Parathyroid adenoma (tissue), 2 donors: ENCODE results near the gene TMEM87B.
"Not testable (repeated sequence)": the region's sequence is repeated elsewhere in the genome, so short reads cannot be mapped to it uniquely, and the experiment has no call there.

Source experiments
- H2AFZ ChIP-seq: fragments of 300-600 bp; sonication (generic); one replicate; pipeline ENCODE4 v1.7.0; 2017; ENCODE audit warnings: antibody characterized with exemption, mild to moderate bottlenecking
- H3K27ac ChIP-seq: fragments of 300-600 bp; sonication (generic); one replicate; pipeline ENCODE4 v1.7.0; 2017
- H3K27me3 ChIP-seq: fragments of 300-600 bp; sonication (generic); one replicate; pipeline ENCODE4 v1.7.0; 2017; ENCODE audit warnings: low read length; ENCODE audit not compliant: control insufficient read depth, insufficient read depth
- H3K36me3 ChIP-seq: fragments of 300-600 bp; sonication (generic); one replicate; pipeline ENCODE4 v1.7.0; 2017; ENCODE audit warnings: low read length; ENCODE audit not compliant: control insufficient read depth, insufficient read depth
- H3K4me1 ChIP-seq: fragments of 300-600 bp; sonication (generic); one replicate; pipeline ENCODE4 v1.7.0; 2017; ENCODE audit warnings: control low read depth
- H3K4me2 ChIP-seq: fragments of 300-600 bp; sonication (generic); one replicate; pipeline ENCODE4 v1.7.0; 2017; ENCODE audit warnings: low read length
- H3K4me3 ChIP-seq: fragments of 300-600 bp; sonication (generic); one replicate; pipeline ENCODE4 v1.7.0; 2017; ENCODE audit warnings: low read depth, low read length
- H3K79me2 ChIP-seq: fragments of 300-600 bp; sonication (generic); one replicate; pipeline ENCODE4 v1.7.0; 2017; ENCODE audit warnings: control low read depth
- H3K9ac ChIP-seq: fragments of 300-600 bp; sonication (generic); one replicate; pipeline ENCODE4 v1.7.0; 2017; ENCODE audit warnings: mild to moderate bottlenecking
- H3K9me3 ChIP-seq: fragments of 300-600 bp; sonication (generic); one replicate; pipeline ENCODE4 v1.7.0; 2017; ENCODE audit warnings: low read length; ENCODE audit not compliant: control insufficient read depth
- TF ChIP-seq, protein P1 (sequence below): fragments of 300-600 bp; sonication (generic); IDR thresholded peaks from one replicate; pipeline ENCODE4 v1.7.0; 2017; ENCODE audit warnings: antibody characterized with exemption, mild to moderate bottlenecking
- donor health status: primary hyperparathyroidism.

Gene TMEM87B

DNA sequence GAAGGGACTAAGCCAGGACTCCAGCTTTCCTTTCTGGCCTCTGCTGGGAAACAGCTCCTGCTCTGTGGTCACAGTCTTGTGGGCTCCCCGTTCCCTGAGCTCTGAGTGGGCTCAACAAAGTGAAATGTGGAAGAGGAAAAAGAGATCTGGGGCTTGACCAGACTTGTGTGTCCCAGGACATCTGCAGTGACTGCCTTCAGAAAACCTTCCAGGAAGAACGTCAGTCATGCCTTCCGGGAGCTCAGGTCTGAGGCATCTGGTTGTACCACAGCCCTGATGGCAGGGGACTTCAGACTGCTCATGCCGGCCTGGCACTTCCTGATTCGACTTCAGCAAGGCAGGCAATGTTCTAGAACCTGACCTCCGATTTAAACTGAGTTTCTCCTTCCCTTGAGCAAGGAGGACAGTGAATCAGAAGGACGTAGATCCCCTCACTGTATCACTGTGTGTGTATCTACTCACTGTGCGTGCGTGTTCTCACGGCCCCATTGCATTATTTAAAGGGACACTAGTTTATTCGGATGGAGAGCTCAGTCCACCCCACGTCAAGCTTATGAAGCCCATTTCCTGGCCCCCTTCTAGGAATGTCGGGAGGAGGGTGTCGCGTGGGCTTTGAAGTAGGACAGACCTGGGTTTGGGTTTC is 82.6 kb downstream of the TMEM87B start:
- peaks cover 7% of the 10 kb centered on the region for H3K4me1 ChIP-seq
- no peak overlapping the region for H3K9ac ChIP-seq
- no peaks in the 10 kb centered on the region for H3K79me2 ChIP-seq
- H3K27ac ChIP-seq, result peak overlapping the region; percentile 29
- H3K4me3 ChIP-seq, result peak overlapping the region; percentile 49
- TF ChIP-seq, protein P1, sequence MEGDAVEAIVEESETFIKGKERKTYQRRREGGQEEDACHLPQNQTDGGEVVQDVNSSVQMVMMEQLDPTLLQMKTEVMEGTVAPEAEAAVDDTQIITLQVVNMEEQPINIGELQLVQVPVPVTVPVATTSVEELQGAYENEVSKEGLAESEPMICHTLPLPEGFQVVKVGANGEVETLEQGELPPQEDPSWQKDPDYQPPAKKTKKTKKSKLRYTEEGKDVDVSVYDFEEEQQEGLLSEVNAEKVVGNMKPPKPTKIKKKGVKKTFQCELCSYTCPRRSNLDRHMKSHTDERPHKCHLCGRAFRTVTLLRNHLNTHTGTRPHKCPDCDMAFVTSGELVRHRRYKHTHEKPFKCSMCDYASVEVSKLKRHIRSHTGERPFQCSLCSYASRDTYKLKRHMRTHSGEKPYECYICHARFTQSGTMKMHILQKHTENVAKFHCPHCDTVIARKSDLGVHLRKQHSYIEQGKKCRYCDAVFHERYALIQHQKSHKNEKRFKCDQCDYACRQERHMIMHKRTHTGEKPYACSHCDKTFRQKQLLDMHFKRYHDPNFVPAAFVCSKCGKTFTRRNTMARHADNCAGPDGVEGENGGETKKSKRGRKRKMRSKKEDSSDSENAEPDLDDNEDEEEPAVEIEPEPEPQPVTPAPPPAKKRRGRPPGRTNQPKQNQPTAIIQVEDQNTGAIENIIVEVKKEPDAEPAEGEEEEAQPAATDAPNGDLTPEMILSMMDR, result no peak
- H3K36me3 ChIP-seq, result no peaks in the 10 kb centered on the region
- H3K9me3 ChIP-seq, result no peaks in the 10 kb centered on the region
- H2AFZ ChIP-seq, result peak overlapping the region; percentile 79
- H3K27me3 ChIP-seq, result no peaks in the 10 kb centered on the region
- peak overlapping the region; percentile 68 for H3K4me2 ChIP-seq

DNA sequence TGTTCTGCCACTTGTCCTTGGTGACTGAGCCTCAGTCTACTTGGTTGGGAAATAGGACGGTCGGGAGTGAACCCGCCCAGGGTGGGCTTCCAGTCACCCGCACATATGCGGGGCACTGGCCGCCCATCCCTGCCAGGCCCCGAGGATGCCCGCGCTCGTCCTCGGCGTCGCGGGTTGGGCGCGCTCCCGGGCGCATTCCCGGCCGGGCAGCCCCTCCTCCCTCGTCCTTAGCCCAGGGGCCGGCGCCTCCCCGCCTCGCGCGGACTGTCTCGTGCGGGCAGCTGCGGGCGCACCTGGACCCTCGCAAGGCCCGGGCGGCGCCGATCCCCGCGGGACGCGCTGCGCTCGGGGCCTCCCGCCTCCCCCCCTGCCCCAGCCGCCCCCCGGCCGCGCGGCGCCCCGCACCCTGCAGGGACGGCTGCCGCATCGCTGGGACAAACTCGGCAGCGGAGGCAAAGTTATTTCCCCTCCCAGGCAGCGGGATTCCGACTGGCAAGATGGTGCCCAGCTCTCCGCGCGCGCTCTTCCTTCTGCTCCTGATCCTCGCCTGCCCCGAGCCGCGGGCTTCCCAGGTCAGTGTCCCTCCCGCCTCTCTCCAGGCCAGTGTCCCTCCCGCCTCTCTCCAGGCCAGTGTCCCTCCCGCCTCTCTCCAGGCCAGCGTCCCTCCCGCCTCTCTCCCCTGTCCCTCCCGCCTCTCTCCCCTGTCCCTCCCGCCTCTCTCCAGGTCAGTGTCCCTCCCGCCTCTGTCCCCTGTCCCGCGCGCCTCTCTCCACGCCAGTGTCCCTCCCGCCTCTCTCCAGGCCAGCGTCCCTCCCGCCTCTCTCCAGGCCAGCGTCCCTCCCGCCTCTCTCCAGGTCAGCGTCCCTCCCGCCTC is 83.3 kb downstream of the TMEM87B start, which contains the start of gene FBLN7:
Gene FBLN7 (plus strand): TSS at position 227 of the 874 bp plus-strand sequence. CDS start 271 bp downstream, at position 498.
- no peak within 1 kb of the TSS for H3K9ac ChIP-seq
- H3K4me3 ChIP-seq, result peak within 1 kb of the TSS; percentile 49
- H3K4me2 ChIP-seq, result peak within 1 kb of the TSS; percentile 68
- H3K79me2 ChIP-seq, result no peaks in the 10 kb centered on the region
- H2AFZ ChIP-seq, result peak within 1 kb of the TSS; percentile 79
- no peaks in the 10 kb centered on the region for H3K27me3 ChIP-seq
- TF ChIP-seq, protein P1, result no peak
- H3K4me1 ChIP-seq, result peaks cover 7% of the 10 kb centered on the region
- H3K9me3 ChIP-seq, result no peaks in the 10 kb centered on the region
- H3K36me3 ChIP-seq, result no peaks in the 10 kb centered on the region
- peak within 1 kb of the TSS; percentile 61 for H3K27ac ChIP-seq

GRCh38 chr2:112139033-112139614 is 84.1 kb downstream of the TMEM87B start:
- not testable (repeated sequence) for H3K9me3 ChIP-seq, H3K9ac ChIP-seq, H3K4me1 ChIP-seq, H3K79me2 ChIP-seq, H3K36me3 ChIP-seq, H2AFZ ChIP-seq, H3K27me3 ChIP-seq
- Histone ChIP-seq H3K27ac (peak overlapping the region; percentile 61), H3K4me2 (peak overlapping the region; percentile 68), H3K4me3 (peak overlapping the region; percentile 31)

GRCh38 chr2:112139661-112140204 is 84.7 kb downstream of the TMEM87B start:
- H3K4me3 ChIP-seq, H3K4me1 ChIP-seq, H3K4me2 ChIP-seq, H3K9ac ChIP-seq, H3K79me2 ChIP-seq, H3K9me3 ChIP-seq, H3K36me3 ChIP-seq, H3K27me3 ChIP-seq: not testable (repeated sequence)
- Histone ChIP-seq H2AFZ (peak overlapping the region; percentile 48), H3K27ac (peak overlapping the region; percentile 37)

- peak overlapping the region; percentile 37 for H3K27ac ChIP-seq
- no peak overlapping the region for H3K4me2 ChIP-seq
- no peaks in the 10 kb centered on the region for H3K9me3 ChIP-seq
- peaks cover 7% of the 10 kb centered on the region for H3K4me1 ChIP-seq
- H3K36me3 ChIP-seq, result no peaks in the 10 kb centered on the region
- H3K9ac ChIP-seq, result no peak overlapping the region
- TF ChIP-seq, protein P1, result no peak
- H3K4me3 ChIP-seq, result no peak overlapping the region
- H3K79me2 ChIP-seq, result no peaks in the 10 kb centered on the region
- H2AFZ ChIP-seq, result peak overlapping the region; percentile 48
- no peaks in the 10 kb centered on the region for H3K27me3 ChIP-seq
These were observed 85.2 kb downstream of the TMEM87B start for GRCh38 chr2:112140205-112140802.
